ENCODE results near the gene NELL1.

GRCh38 chr11:21133722-21134121 is 464.3 kb downstream of the NELL1 start:
- TF ChIP-seq POLR2AphosphoS5 (IDR thresholded peaks at IDR 0.05; ENCODE audit: borderline replicate concordance, low read depth, low read length) = no peak
- no peak for TF ChIP-seq EZH2 (IDR thresholded peaks at IDR 0.05)
- no peak for TF ChIP-seq FOXP2 (optimal IDR thresholded peaks at IDR 0.05; ENCODE audit: control extremely low read depth, extremely low read length, insufficient read depth)

Data from SK-N-MC (cell line).